A673 (cell line): ENCODE measurements around the gene PHYHD1. TPM values are rescaled to one million over a fixed set of nuclear protein-coding genes. Genes with fewer than 3 reads are reported as not detected.
"Not testable (repeated sequence)": the region's sequence is repeated elsewhere in the genome, so short reads cannot be mapped to it uniquely, and the experiment has no call there.

ENCODE experiments used
- BruUV-seq: library from RNA; stranded (reverse); fragments of 400-500 nt; replicated peaks from 2 replicates; lab custom pipeline; 2021; lab: Mats Ljungman, UMichigan
- CTCF ChIA-PET: fragments of 300-600 bp; sonication (Branson Sonifier 250); formaldehyde crosslinking; loops from one replicate; lab custom pipeline; 2022; ENCODE audit warnings: antibody characterized with exemption; lab: Charles Lee
- POLR2A ChIA-PET: fragments of 300-600 bp; sonication (Branson Sonifier 250); formaldehyde crosslinking; loops from one replicate; lab custom pipeline; 2022; ENCODE audit warnings: antibody characterized with exemption; ENCODE audit not compliant: low non-redundant PET; lab: Charles Lee
- DNase-seq: peaks from one replicate; pipeline ENCODE4 v3.0.0-alpha.2; 2015; ENCODE audit warnings: low spot score
- H3K27ac ChIP-seq: fragments of 200-600 bp; sonication (generic); 2 replicates; pipeline ENCODE4 v1.5.1; 2016; ENCODE audit warnings: mixed run types, low read depth, mild to moderate bottlenecking, mixed read lengths, antibody characterized with exemption, low read length; ENCODE audit not compliant: poor library complexity, severe bottlenecking
- H3K27me3 ChIP-seq: fragments of 200-600 bp; sonication (generic); replicated peaks from 2 replicates; pipeline ENCODE4 v1.6.1; 2017; ENCODE audit warnings: mixed run types, low read depth, mild to moderate bottlenecking, mixed read lengths, antibody characterized with exemption, low read length; ENCODE audit not compliant: insufficient read depth, poor library complexity
- H3K36me3 ChIP-seq: fragments of 200-600 bp; sonication (generic); 2 replicates; pipeline ENCODE4 v1.6.1; 2016; ENCODE audit warnings: mixed run types, mild to moderate bottlenecking, mixed read lengths, antibody characterized with exemption, low read length; ENCODE audit not compliant: insufficient read depth, poor library complexity, severe bottlenecking
- H3K4me1 ChIP-seq: fragments of 200-600 bp; sonication (generic); 2 replicates; pipeline ENCODE4 v1.6.1; 2017; ENCODE audit warnings: mixed run types, mild to moderate bottlenecking, mixed read lengths, antibody characterized with exemption, low read length; ENCODE audit not compliant: insufficient read depth, poor library complexity, severe bottlenecking
- H3K4me3 ChIP-seq: fragments of 200-600 bp; sonication (generic); 2 replicates; pipeline ENCODE4 v1.5.1; 2016; ENCODE audit warnings: low read depth, mixed run types, mild to moderate bottlenecking, mixed read lengths, low read length; ENCODE audit not compliant: poor library complexity, severe bottlenecking
- H3K9me3 ChIP-seq: fragments of 200-600 bp; sonication (generic); 2 replicates; pipeline ENCODE4 v1.6.1; 2016; ENCODE audit warnings: mixed run types, low read depth, mild to moderate bottlenecking, mixed read lengths, antibody characterized with exemption, low read length; ENCODE audit not compliant: poor library complexity, severe bottlenecking
- EZH2 ChIP-seq: fragments of 200-600 bp; sonication (generic); IDR thresholded peaks from 2 replicates; pipeline ENCODE4 v1.6.1; 2017; ENCODE audit warnings: borderline replicate concordance, low read depth, mild to moderate bottlenecking, mixed read lengths, antibody characterized with exemption, low read length; ENCODE audit not compliant: poor library complexity, severe bottlenecking
- intact Hi-C: fragments of 100-400 bp; cut with micrococcal nuclease; formaldehyde crosslinking; loops from one replicate; pipeline ENCODE4 v1.10.0; 2022; ENCODE audit not compliant: unreplicated experiment
- total RNA-seq: library from RNA; stranded (reverse); gene quantifications from 2 replicates; pipeline ENCODE4 v1.2.3, GENCODE V29; 2021
- TF ChIP-seq, protein P1 (sequence below): fragments of 300-800, 200-600 bp; sonication (generic); conservative IDR thresholded peaks from 2 replicates; pipeline ENCODE4 v1.5.1; 2017; ENCODE audit warnings: low read depth, mild to moderate bottlenecking, antibody characterized with exemption, low read length, moderate library complexity, mixed read lengths

The PHYHD1 gene
- total RNA-seq, 1 experiment from 2014 or later = 6.3 TPM

DNA sequence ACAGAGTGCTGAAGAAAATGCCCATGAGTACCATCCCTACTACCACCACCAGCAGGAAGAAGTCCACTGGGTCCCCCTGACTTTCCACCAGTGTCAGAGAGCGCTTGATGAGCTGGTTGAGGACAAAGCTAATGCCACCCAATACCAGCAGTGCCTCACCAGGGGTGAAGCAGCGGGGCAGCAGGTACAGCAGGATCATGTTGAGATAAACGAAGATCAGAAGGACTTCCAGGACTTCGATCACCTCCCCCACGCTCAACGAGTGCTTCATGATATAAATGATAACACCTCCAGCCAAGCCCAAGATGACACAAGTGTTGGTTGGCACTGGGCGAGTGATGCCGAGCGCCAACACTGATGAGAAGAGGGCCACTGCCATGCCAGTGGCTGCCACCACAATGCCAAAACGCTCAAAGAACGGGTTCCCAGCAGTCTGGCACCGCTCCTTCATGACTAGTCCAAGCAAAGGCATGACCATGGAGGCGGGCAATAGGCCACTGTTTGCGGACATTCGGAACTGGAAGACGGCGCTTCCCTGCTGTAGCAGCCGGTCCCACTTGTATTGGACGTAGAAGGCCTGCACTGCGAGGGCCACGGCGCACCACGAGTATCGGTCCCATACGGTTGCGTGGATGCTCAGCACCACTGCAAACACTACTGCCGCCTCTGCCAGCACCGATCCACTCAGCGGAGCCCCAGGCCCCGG lies 25.9 kb downstream of the PHYHD1 start:
- H3K4me3 ChIP-seq = peak overlapping the region; percentile 93
- H3K4me1 ChIP-seq = peaks cover 5% of the 10 kb centered on the region
- ChIA-PET POLR2A (no interaction called here), CTCF (interaction anchor here (0.6 kb wide), 1 partner anchor 69 kb away, joined by 3 read pairs; no protein-coding TSS in a partner anchor)
- intact Hi-C loops = loop anchor here (5.0 kb wide), 1 partner anchor 84 kb away; no protein-coding TSS in a partner anchor
- H3K27ac ChIP-seq = peak overlapping the region; percentile 93
- TSS peak; percentile 80 for BruUV-seq
- H3K36me3 ChIP-seq = peaks cover 17% of the 10 kb centered on the region
- no peak for TF ChIP-seq EZH2
- TF ChIP-seq, protein P1, sequence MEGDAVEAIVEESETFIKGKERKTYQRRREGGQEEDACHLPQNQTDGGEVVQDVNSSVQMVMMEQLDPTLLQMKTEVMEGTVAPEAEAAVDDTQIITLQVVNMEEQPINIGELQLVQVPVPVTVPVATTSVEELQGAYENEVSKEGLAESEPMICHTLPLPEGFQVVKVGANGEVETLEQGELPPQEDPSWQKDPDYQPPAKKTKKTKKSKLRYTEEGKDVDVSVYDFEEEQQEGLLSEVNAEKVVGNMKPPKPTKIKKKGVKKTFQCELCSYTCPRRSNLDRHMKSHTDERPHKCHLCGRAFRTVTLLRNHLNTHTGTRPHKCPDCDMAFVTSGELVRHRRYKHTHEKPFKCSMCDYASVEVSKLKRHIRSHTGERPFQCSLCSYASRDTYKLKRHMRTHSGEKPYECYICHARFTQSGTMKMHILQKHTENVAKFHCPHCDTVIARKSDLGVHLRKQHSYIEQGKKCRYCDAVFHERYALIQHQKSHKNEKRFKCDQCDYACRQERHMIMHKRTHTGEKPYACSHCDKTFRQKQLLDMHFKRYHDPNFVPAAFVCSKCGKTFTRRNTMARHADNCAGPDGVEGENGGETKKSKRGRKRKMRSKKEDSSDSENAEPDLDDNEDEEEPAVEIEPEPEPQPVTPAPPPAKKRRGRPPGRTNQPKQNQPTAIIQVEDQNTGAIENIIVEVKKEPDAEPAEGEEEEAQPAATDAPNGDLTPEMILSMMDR = no peak
- H3K9me3 ChIP-seq = no peaks in the 10 kb centered on the region
- DNase-seq = no peak
- no peaks in the 10 kb centered on the region for H3K27me3 ChIP-seq

GRCh38 chr9:128947277-128947526 lies 26.4 kb downstream of the PHYHD1 start:
- intact Hi-C loops = loop anchor here (5.0 kb wide), 1 partner anchor 85 kb away; no protein-coding TSS in a partner anchor

GRCh38 chr9:128947527-128948301 lies 26.9 kb downstream of the PHYHD1 start, which contains the start of the genes DOLK and NUP188:
Gene DOLK (minus strand): TSS chr9:128947603. CDS start chr9:128947303, 300 bp downstream.
Gene NUP188 (plus strand): TSS chr9:128947699. CDS start chr9:128947720, 21 bp downstream.
- POLR2A ChIA-PET = no interaction called here
- CTCF ChIA-PET = no interaction called here
- Histone ChIP-seq H3K4me3 (peak within 1 kb of the TSS; percentile 93), H3K4me1 (peaks cover 5% of the 10 kb centered on the region), H3K36me3 (peaks cover 26% of the 10 kb centered on the region), H3K9me3 (no peaks in the 10 kb centered on the region), H3K27me3 (no peaks in the 10 kb centered on the region), H3K27ac (peak within 1 kb of the TSS; percentile 93)
- peak; percentile 96 for DNase-seq
- intact Hi-C loops = loop anchor here (5.0 kb wide), 1 partner anchor 85 kb away; no protein-coding TSS in a partner anchor
- TSS peak; percentile 39 for BruUV-seq
- TF ChIP-seq, protein P1 = no peak
- TF ChIP-seq EZH2 = no peak

More at GRCh38 chr9:128947277-128947526, 26.4 kb downstream of the PHYHD1 start:
- Histone ChIP-seq H3K4me1 (peaks cover 5% of the 10 kb centered on the region), H3K27ac (peak overlapping the region; percentile 93), H3K9me3 (no peaks in the 10 kb centered on the region), H3K36me3 (peaks cover 21% of the 10 kb centered on the region), H3K27me3 (no peaks in the 10 kb centered on the region), H3K4me3 (peak overlapping the region; percentile 93)
- no TSS peak for BruUV-seq
- ChIA-PET POLR2A (no interaction called here), CTCF (no interaction called here)
- no peak for DNase-seq
- TF ChIP-seq, protein P1 = no peak
- TF ChIP-seq EZH2 = no peak

DNA sequence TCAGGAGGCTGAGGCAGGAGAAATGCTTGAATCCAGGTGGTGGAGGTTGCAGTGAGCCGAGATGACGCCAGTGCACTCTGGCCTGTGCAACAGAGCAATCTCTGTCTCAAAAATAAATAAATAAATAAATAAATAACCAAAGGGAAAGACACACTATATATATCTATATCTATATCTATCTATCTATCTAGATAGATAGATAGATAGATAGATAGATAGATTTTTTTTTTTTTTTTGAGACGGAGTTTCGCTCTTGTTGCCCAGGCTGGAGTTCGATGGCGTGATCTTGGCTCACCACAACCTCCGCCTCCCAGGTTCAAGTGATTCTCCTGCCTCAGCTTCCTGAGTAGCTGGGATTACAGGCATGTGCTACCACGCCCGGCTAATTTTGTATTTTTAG lies 40.6 kb downstream of the PHYHD1 start:
- H3K9me3 ChIP-seq, DNase-seq, intact Hi-C loops, H3K27me3 ChIP-seq, POLR2A ChIA-PET, BruUV-seq, CTCF ChIA-PET, H3K4me3 ChIP-seq, H3K27ac ChIP-seq, H3K4me1 ChIP-seq: not testable (repeated sequence)
- peaks cover 73% of the 10 kb centered on the region for H3K36me3 ChIP-seq
